Measurements from ENCODE around the gene RAB6B.

RAB6B gene

DNA sequence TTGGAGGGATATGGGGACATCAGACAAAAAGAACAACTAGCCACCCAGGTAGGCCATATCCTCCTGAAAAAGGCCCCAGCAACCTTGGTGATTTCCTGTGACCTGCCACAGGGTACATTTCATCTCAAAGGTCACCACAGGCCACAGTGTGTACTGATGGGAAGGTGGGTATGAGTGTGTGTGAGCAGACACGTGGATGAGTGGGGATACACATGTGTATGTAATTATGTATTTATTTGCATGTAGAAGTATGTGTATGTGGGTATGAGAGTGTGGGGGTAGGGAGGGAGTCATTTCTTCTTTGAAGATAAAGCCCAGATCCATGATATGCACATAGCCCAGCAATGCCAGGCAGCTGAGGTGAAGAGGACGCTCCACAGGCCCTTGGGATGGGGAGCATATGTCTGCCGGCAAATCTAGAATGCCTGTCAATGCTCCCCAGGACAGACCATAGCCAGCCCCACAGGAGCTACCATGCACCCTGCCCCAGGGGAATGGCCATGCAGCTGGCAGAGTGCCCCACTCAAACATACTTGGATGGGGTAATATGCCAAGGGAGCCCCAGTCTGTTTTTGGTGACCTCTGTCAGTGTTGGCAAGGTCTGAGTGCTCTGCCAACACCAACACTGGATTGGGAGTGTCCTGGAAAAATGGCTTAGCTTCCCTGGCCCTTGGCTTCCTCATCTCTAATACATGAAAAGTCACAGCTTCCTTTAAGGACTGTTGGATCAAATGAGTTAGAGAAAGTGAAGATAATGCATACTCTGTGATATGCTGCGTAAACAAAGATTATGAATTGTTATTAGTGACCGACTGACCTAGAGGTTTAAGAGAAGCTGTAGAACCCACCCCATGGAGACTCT, 42.4 kb downstream of the RAB6B start:
- H3K27me3 ChIP-seq (ENCODE audit: control insufficient read depth, insufficient read depth, low read length): no peaks in the 10 kb centered on the region
- TF ChIP-seq, protein P1, sequence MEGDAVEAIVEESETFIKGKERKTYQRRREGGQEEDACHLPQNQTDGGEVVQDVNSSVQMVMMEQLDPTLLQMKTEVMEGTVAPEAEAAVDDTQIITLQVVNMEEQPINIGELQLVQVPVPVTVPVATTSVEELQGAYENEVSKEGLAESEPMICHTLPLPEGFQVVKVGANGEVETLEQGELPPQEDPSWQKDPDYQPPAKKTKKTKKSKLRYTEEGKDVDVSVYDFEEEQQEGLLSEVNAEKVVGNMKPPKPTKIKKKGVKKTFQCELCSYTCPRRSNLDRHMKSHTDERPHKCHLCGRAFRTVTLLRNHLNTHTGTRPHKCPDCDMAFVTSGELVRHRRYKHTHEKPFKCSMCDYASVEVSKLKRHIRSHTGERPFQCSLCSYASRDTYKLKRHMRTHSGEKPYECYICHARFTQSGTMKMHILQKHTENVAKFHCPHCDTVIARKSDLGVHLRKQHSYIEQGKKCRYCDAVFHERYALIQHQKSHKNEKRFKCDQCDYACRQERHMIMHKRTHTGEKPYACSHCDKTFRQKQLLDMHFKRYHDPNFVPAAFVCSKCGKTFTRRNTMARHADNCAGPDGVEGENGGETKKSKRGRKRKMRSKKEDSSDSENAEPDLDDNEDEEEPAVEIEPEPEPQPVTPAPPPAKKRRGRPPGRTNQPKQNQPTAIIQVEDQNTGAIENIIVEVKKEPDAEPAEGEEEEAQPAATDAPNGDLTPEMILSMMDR (IDR thresholded peaks at IDR 0.05): no peak
- H3K4me1 ChIP-seq: no peaks in the 10 kb centered on the region
- H3K79me2 ChIP-seq: peaks cover 28% of the 10 kb centered on the region
- H3K4me2 ChIP-seq (ENCODE audit: low read length): no peak overlapping the region
- H3K9ac ChIP-seq: no peak overlapping the region
- no peak overlapping the region for H3K27ac ChIP-seq
- no peaks in the 10 kb centered on the region for H3K9me3 ChIP-seq (ENCODE audit: control insufficient read depth, low read length)
- H3K36me3 ChIP-seq (ENCODE audit: control insufficient read depth, insufficient read depth, low read length): no peaks in the 10 kb centered on the region
- H3K4me3 ChIP-seq (ENCODE audit: low read depth, low read length): no peak overlapping the region
- no peak overlapping the region for H2AFZ ChIP-seq

DNA sequence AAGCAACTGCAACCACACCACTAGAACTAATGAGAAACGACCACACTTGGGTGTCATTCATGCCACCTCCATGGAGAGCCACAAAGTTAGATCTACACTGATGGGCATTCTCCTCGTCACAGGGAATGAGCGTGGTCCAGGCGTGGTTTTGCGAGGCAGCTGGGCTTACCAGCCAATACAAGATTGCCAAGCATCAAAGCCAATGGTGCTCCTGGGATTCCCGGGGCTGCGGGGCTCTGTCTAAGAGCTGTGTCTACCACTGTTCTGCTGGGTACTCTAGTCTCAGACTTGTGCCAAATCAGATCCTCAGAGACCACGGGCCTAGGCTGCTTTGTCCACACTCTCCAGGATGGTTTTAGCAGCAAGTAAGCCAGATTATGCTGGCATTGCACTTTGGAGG, 43.8 kb downstream of the RAB6B start:
- no peak overlapping the region for H3K4me2 ChIP-seq (ENCODE audit: low read length)
- H3K27me3 ChIP-seq (ENCODE audit: control insufficient read depth, insufficient read depth, low read length): no peaks in the 10 kb centered on the region
- H3K9ac ChIP-seq: no peak overlapping the region
- TF ChIP-seq, protein P1 (IDR thresholded peaks at IDR 0.05): no peak
- H2AFZ ChIP-seq: no peak overlapping the region
- no peaks in the 10 kb centered on the region for H3K4me1 ChIP-seq
- no peaks in the 10 kb centered on the region for H3K36me3 ChIP-seq (ENCODE audit: control insufficient read depth, insufficient read depth, low read length)
- no peaks in the 10 kb centered on the region for H3K9me3 ChIP-seq (ENCODE audit: control insufficient read depth, low read length)
- H3K27ac ChIP-seq: no peak overlapping the region
- H3K4me3 ChIP-seq (ENCODE audit: low read depth, low read length): no peak overlapping the region
- H3K79me2 ChIP-seq: peaks cover 25% of the 10 kb centered on the region

DNA sequence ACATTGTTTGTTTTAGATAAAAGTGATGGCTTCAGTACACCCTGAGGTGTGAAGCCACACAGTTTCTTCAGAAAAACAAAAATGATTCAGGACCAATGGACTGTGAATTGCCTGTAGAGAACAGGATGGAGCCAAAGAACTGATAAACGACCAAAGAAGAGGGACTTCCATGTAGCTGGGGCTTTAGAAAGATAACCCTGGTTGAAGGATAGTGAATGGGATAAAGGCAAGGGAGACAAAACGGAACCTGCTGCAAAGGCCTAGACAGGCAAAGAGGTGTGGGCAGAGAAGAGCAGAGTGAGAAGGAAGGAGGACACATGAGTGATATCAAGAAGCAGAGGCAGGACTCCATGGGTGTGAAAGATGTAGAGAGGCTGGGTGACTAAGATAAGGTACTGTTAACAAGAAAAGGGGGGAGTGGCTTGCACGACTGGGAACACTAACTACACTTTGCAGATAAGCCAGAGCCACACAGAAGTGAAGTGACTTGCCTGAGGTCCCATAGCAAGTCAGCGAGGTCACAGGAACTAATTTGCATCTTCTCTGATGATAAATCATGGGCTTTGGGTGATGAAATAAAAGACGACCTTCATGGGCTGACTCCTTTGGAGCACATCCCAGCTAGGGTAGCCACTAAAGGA, 44.3 kb downstream of the RAB6B start:
- Histone ChIP-seq H3K79me2 (peaks cover 25% of the 10 kb centered on the region), H3K4me2 (ENCODE audit: low read length) (no peak overlapping the region), H3K9ac (no peak overlapping the region), H3K9me3 (ENCODE audit: control insufficient read depth, low read length) (no peaks in the 10 kb centered on the region), H3K27ac (no peak overlapping the region), H3K27me3 (ENCODE audit: control insufficient read depth, insufficient read depth, low read length) (no peaks in the 10 kb centered on the region), H2AFZ (no peak overlapping the region), H3K4me3 (ENCODE audit: low read depth, low read length) (no peak overlapping the region), H3K36me3 (ENCODE audit: control insufficient read depth, insufficient read depth, low read length) (no peaks in the 10 kb centered on the region), H3K4me1 (no peaks in the 10 kb centered on the region)
- TF ChIP-seq, protein P1 (IDR thresholded peaks at IDR 0.05): no peak

DNA sequence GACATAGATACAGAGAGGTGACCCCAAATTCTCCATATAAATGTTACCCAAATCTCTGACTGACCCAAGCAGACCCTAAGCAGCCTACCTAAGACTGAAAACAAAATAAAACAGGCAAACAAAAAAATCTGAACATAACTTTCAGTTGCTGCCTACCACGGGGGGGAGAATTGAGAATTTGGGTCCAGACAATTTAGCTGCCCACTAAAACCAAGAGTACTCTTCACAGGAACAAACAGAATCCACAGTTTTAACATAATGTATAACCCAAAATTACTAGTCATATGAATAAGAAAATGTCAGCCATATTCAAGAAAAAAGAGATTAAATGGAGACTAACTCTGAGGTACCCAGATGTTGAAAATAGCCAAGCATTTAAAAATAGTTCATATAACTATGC, 45.6 kb downstream of the RAB6B start:
- H3K79me2 ChIP-seq: peaks cover 25% of the 10 kb centered on the region
- no peak overlapping the region for H3K4me3 ChIP-seq (ENCODE audit: low read depth, low read length)
- no peak overlapping the region for H3K27ac ChIP-seq
- H3K4me2 ChIP-seq (ENCODE audit: low read length): no peak overlapping the region
- no peak overlapping the region for H3K9ac ChIP-seq
- no peaks in the 10 kb centered on the region for H3K4me1 ChIP-seq
- TF ChIP-seq, protein P1 (IDR thresholded peaks at IDR 0.05): no peak
- H3K36me3 ChIP-seq (ENCODE audit: control insufficient read depth, insufficient read depth, low read length): no peaks in the 10 kb centered on the region
- no peak overlapping the region for H2AFZ ChIP-seq
- H3K27me3 ChIP-seq (ENCODE audit: control insufficient read depth, insufficient read depth, low read length): no peaks in the 10 kb centered on the region
- no peaks in the 10 kb centered on the region for H3K9me3 ChIP-seq (ENCODE audit: control insufficient read depth, low read length)

Measured in parathyroid adenoma (tissue), 2 donors.